Stimulated activated CD4-positive, alpha-beta T cell treated with anti-CD3 and anti-CD28 coated beads, Interleukin-1b, Interleukin-23, amount 100 ng/mL, for 4 hours (primary cell): Measurements from ENCODE around the gene ST3GAL3.

Experiments used
- DNase-seq, 2 donors: peaks; one replicate each; pipeline ENCODE4 v3.0.0-alpha.2; 2020; ENCODE audit warnings: low read depth in 2 of 2

The ST3GAL3 gene

GRCh38 chr1:43878440-43878839 lies 171.1 kb downstream of the ST3GAL3 start:
- DNase-seq = no peak

- no peak for DNase-seq
Observed at GRCh38 chr1:43878854-43879253, 171.5 kb downstream of the ST3GAL3 start.

- DNase-seq = no peak
Observed at GRCh38 chr1:43879414-43879813, 172.1 kb downstream of the ST3GAL3 start.

GRCh38 chr1:43879996-43880395 lies 172.7 kb downstream of the ST3GAL3 start:
- DNase-seq = no peak

- no peak for DNase-seq
Observed at GRCh38 chr1:43880604-43881003, 173.3 kb downstream of the ST3GAL3 start.

GRCh38 chr1:43881415-43881814 lies 174.1 kb downstream of the ST3GAL3 start:
- no peak for DNase-seq

- no peak for DNase-seq
Observed at GRCh38 chr1:43882763-43883162, 175.4 kb downstream of the ST3GAL3 start.

- no peak for DNase-seq
Observed at GRCh38 chr1:43883321-43883720, 176.0 kb downstream of the ST3GAL3 start.

- DNase-seq = no peak
Observed at GRCh38 chr1:43885279-43885801, 178.0 kb downstream of the ST3GAL3 start.

GRCh38 chr1:43887748-43888147 lies 180.4 kb downstream of the ST3GAL3 start:
- DNase-seq = no peak

GRCh38 chr1:43890815-43891214 lies 183.5 kb downstream of the ST3GAL3 start:
- no peak for DNase-seq

GRCh38 chr1:43893006-43893405 lies 185.7 kb downstream of the ST3GAL3 start:
- DNase-seq = no peak

- no peak for DNase-seq
Observed at GRCh38 chr1:43898981-43899380, 191.6 kb downstream of the ST3GAL3 start.

GRCh38 chr1:43900386-43900785 lies 193.1 kb downstream of the ST3GAL3 start:
- DNase-seq = no peak

GRCh38 chr1:43901196-43901961 lies 194.0 kb downstream of the ST3GAL3 start:
- DNase-seq = no peak

GRCh38 chr1:43902058-43902831 lies 194.9 kb downstream of the ST3GAL3 start:
- DNase-seq = no peak

- DNase-seq = no peak
Observed at GRCh38 chr1:43904660-43905551, 197.6 kb downstream of the ST3GAL3 start.

- no peak for DNase-seq
Observed at GRCh38 chr1:43908226-43908625, 200.9 kb downstream of the ST3GAL3 start.

- DNase-seq = no peak
Observed at GRCh38 chr1:43908858-43909257, 201.5 kb downstream of the ST3GAL3 start.

GRCh38 chr1:43910343-43910742 lies 203.0 kb downstream of the ST3GAL3 start:
- no peak for DNase-seq

GRCh38 chr1:43912607-43913006 lies 205.3 kb downstream of the ST3GAL3 start:
- DNase-seq = no peak

GRCh38 chr1:43913051-43913501 lies 205.7 kb downstream of the ST3GAL3 start:
- no peak for DNase-seq
